NB4 (cell line): Measurements from ENCODE around the gene NDUFS6.

Experiments used
- DNase-seq: peaks from one replicate; pipeline ENCODE4 v3.0.0; 2010; ENCODE audit warnings: low read depth
- H3K4me3 ChIP-seq: one replicate; pipeline ENCODE4 v1.5.1; 2011; ENCODE audit warnings: mild to moderate bottlenecking, low read depth, low read length, moderate library complexity
- CTCF ChIP-seq: IDR thresholded peaks from one replicate; pipeline ENCODE4 v1.5.1; 2012; ENCODE audit warnings: low read depth, low read length
- MAX ChIP-seq: IDR thresholded peaks from 2 replicates; pipeline ENCODE4 v1.6.1; 2011; ENCODE audit warnings: low read depth, low read length
- MYC ChIP-seq: IDR thresholded peaks from 2 replicates; pipeline ENCODE4 v1.6.1; 2011; ENCODE audit warnings: low read depth, low read length
- POLR2A ChIP-seq: IDR thresholded peaks from 2 replicates; pipeline ENCODE4 v1.6.1; 2011; ENCODE audit warnings: mild to moderate bottlenecking; ENCODE audit not compliant: insufficient read length; ENCODE audit errors: extremely low read depth

NDUFS6 gene

GRCh38 chr5:1855075-1855474 is 53.9 kb downstream of the NDUFS6 start:
- no peak overlapping the region for H3K4me3 ChIP-seq
- TF ChIP-seq CTCF, result no peak
- no peak for TF ChIP-seq POLR2A
- no peak for TF ChIP-seq MAX
- no peak for DNase-seq

GRCh38 chr5:1855596-1855995 is 54.4 kb downstream of the NDUFS6 start:
- H3K4me3 ChIP-seq, result no peak overlapping the region
- no peak for TF ChIP-seq MAX
- no peak for TF ChIP-seq POLR2A
- no peak for DNase-seq

- DNase-seq, result no peak
- no peak overlapping the region for H3K4me3 ChIP-seq
- TF ChIP-seq MAX, result no peak
- TF ChIP-seq POLR2A, result no peak
- TF ChIP-seq CTCF, result no peak
- TF ChIP-seq MYC, result no peak
Observed at GRCh38 chr5:1856596-1857255, 55.5 kb downstream of the NDUFS6 start.

- no peak for DNase-seq
- H3K4me3 ChIP-seq, result no peak overlapping the region
- TF ChIP-seq MAX (no peak), MYC (no peak), POLR2A (no peak), CTCF (no peak)
Observed at GRCh38 chr5:1857256-1857600, 56.0 kb downstream of the NDUFS6 start.

GRCh38 chr5:1858436-1858835 is 57.2 kb downstream of the NDUFS6 start:
- no peak overlapping the region for H3K4me3 ChIP-seq
- no peak for DNase-seq
- no peak for TF ChIP-seq MAX
- no peak for TF ChIP-seq POLR2A
- no peak for TF ChIP-seq MYC
- no peak for TF ChIP-seq CTCF

GRCh38 chr5:1859099-1859498 is 57.9 kb downstream of the NDUFS6 start:
- DNase-seq, result no peak
- no peak for TF ChIP-seq POLR2A
- TF ChIP-seq MYC, result no peak
- no peak for TF ChIP-seq MAX
- no peak for TF ChIP-seq CTCF
- no peak overlapping the region for H3K4me3 ChIP-seq
